SHP77 treated with DMSO at 0.1 percent for 48 hours (cell line): ENCODE results near the gene CACNA1G.

Experiments
- DNase-seq: peaks from one replicate; lab custom pipeline; 2025; lab: John Stamatoyannopoulos, UW

Gene CACNA1G

DNA sequence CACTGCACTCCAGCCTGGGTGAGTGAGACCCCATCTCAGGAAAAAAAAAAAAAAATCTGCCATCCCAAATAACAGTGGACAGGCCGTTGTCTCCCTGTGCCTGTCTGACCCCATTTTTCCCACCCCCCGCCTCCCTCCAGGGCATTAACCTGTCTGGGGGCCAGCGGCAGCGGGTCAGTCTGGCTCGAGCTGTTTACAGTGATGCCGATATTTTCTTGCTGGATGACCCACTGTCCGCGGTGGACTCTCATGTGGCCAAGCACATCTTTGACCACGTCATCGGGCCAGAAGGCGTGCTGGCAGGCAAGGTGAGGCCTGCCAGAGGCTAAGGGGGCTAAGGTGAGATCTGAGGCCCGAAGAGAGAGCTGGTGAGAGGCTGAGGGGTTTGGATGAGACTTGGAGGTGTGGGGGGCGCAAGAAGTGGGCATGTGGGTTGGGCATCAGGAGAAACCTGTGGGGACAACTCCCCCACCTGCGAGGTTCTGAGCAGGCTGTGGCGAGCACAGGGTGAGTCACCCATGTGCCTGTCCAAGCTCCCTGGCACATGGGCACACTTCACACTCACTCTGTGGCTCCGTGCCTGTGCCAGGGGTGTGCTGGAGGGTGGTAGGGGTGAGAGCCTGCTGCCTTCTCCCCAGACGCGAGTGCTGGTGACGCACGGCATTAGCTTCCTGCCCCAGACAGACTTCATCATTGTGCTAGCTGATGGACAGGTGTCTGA, 112.5 kb downstream of the CACNA1G start:
- no peak for DNase-seq

DNA sequence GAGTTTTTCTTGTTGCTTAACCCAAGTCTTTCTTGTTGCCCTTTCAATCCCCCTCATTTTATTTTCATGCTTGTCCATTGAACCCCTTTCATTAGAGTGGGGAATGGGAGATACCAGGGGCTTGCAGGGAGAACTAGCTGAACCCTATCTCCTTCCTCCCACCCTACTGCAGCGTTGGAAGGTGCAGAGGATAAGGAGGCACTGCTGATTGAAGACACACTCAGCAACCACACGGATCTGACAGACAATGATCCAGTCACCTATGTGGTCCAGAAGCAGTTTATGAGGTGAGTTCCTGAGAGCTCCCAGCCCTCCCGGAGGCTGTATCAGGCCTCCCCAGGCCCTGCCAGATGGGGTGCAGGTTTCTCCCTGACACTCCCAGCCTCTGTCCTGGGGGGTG, 114.7 kb downstream of the CACNA1G start:
- DNase-seq, result no peak

DNA sequence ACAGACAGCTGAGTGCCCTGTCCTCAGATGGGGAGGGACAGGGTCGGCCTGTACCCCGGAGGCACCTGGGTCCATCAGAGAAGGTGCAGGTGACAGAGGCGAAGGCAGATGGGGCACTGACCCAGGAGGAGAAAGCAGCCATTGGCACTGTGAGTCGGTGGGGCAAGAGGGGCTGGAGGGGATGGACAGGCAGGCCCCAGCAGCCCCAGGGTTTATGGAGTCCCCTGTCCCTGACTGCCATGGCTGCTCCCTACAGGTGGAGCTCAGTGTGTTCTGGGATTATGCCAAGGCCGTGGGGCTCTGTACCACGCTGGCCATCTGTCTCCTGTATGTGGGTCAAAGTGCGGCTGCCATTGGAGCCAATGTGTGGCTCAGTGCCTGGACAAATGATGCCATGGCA, 115.1 kb downstream of the CACNA1G start:
- no peak for DNase-seq

DNA sequence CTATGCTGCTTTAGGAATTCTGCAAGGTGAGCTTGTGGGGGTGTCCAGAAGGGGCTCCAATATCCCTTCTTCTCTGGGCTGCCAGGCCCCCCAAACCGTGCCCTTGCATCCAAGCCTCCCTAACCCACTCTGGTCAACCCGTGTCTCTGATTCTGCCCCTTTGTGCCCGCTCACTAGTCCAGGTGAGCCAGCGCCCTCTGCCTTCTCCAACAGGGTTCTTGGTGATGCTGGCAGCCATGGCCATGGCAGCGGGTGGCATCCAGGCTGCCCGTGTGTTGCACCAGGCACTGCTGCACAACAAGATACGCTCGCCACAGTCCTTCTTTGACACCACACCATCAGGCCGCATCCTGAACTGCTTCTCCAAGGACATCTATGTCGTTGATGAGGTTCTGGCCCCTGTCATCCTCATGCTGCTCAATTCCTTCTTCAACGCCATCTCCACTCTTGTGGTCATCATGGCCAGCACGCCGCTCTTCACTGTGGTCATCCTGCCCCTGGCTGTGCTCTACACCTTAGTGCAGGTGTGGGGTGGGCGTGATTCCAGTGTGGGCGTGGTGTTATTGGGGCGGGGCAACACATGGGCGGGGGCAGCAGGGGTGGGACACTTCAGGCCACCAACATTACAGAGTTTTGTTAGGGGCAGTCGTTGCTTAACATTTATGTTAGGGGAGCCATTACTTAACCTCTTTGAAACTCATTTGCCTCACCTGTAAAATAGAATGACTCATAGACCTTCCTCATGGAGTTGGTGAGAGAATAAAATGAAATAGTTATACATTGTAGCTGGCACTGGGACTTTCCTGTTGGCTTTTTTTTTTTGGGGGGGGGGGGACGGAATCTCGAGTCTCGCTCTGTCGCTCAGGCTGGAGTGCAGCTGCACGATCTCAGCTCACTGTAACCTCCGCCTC, 115.8 kb downstream of the CACNA1G start:
- DNase-seq, result no peak
